HG02840 (cell line): ENCODE measurements around the gene KIZ.

Experiments
- ATAC-seq: cut with Tn5 transposase; IDR thresholded peaks from one replicate; pipeline ENCODE4 v1.9.1; 2021; ENCODE audit warnings: mild to moderate bottlenecking, moderate library complexity, moderate number of reproducible peaks; ENCODE audit not compliant: unreplicated experiment, low FRiP score

Gene KIZ

GRCh38 chr20:21104921-21105320 lies 21.0 kb upstream of the KIZ start:
- no peak for ATAC-seq

- no peak for ATAC-seq
These were observed 20.3 kb upstream of the KIZ start for GRCh38 chr20:21105429-21106170.

GRCh38 chr20:21106171-21107017 lies 19.5 kb upstream of the KIZ start, which contains the start of gene LINC00237:
Gene LINC00237, minus strand, starts transcription at chr20:21106358.
- ATAC-seq, result no peak

GRCh38 chr20:21109144-21109543 lies 16.7 kb upstream of the KIZ start:
- ATAC-seq, result no peak

- no peak for ATAC-seq
These were observed 15.1 kb upstream of the KIZ start for GRCh38 chr20:21110811-21111210.

GRCh38 chr20:21111416-21111815 lies 14.5 kb upstream of the KIZ start:
- no peak for ATAC-seq

- ATAC-seq, result no peak
These were observed 12.2 kb upstream of the KIZ start for GRCh38 chr20:21113697-21114096.

GRCh38 chr20:21114584-21114983 lies 11.3 kb upstream of the KIZ start:
- ATAC-seq, result no peak

- no peak for ATAC-seq
These were observed 8.4 kb upstream of the KIZ start for GRCh38 chr20:21117521-21117920.

- no peak for ATAC-seq
These were observed 7.7 kb upstream of the KIZ start for GRCh38 chr20:21118138-21118537.

- no peak for ATAC-seq
These were observed 7.1 kb upstream of the KIZ start for GRCh38 chr20:21118782-21119181.

GRCh38 chr20:21124190-21124589 lies 1.7 kb upstream of the KIZ start:
- ATAC-seq, result no peak

GRCh38 chr20:21125072-21125848 lies 622 bp upstream of the KIZ start:
- peak; percentile 31 for ATAC-seq

GRCh38 chr20:21126581-21126870 lies 644 bp downstream of the KIZ start:
- ATAC-seq, result no peak

GRCh38 chr20:21127201-21127981 lies 1.5 kb downstream of the KIZ start:
- no peak for ATAC-seq

- ATAC-seq, result no peak
These were observed 4.0 kb downstream of the KIZ start for GRCh38 chr20:21129861-21130260.

GRCh38 chr20:21133404-21133803 lies 7.5 kb downstream of the KIZ start:
- ATAC-seq, result no peak

- ATAC-seq, result no peak
These were observed 8.2 kb downstream of the KIZ start for GRCh38 chr20:21133917-21134622.

GRCh38 chr20:21134883-21135493 lies 9.1 kb downstream of the KIZ start:
- no peak for ATAC-seq
